ENCODE data around the gene NLRP6. TPM values are rescaled to one million over a fixed set of nuclear protein-coding genes. Genes with fewer than 3 reads are reported as not detected.

Gene NLRP6
- total and polyA plus RNA-seq, 8 donors, result 0.06 to 1.5 (median 0.17) TPM; not detected in 4

DNA sequence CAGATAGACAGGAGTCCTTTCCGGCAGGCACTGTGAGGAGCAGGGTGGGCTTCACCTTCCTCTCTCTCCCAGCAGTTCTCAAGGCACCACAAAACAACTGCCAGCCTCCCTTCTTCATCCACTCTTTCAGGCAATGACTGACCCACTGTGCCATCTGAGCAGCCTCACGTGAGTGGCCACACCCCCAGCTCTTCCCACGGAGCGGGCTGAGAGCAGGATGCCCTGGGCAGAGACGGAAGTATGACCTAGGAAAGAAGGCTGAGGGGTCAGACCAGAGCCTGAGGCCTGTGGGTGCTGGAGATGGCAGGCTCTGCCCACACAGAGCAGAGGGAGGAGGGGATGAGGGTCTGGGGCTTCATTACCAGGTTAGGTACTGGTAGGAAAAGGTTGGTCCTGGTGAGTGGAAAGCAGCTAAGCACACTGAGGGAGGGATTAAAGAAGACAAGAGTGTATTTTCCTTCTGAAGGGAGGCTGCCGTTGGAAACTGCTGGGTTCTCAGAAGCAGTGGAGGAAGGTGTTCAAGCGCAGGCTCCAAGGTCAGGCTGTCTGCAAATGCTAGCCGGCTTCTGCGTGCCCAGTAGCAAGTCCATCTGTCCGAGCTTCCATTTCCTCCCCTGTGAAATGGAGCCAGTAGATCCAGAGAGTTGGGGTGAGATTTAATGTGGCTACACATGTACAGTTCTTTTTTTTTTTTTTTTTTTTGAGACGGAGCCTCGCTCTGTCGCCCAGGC, 4.6 kb downstream of the NLRP6 start:
- Histone ChIP-seq H3K27me3 (peaks cover 50 to 85% of the 10 kb centered on the region in 2 donors), H3K4me1 (peaks cover 10 to 45% of the 10 kb centered on the region in 2 donors), H3K9me3 (no peaks in the 10 kb centered on the region), H3K36me3 (no peaks in the 10 kb centered on the region), H3K4me3 (no peak overlapping the region), H3K27ac (no peak overlapping the region)
- peak in 1 of 4 donors; percentile 24 for DNase-seq
- TF ChIP-seq, protein P1, sequence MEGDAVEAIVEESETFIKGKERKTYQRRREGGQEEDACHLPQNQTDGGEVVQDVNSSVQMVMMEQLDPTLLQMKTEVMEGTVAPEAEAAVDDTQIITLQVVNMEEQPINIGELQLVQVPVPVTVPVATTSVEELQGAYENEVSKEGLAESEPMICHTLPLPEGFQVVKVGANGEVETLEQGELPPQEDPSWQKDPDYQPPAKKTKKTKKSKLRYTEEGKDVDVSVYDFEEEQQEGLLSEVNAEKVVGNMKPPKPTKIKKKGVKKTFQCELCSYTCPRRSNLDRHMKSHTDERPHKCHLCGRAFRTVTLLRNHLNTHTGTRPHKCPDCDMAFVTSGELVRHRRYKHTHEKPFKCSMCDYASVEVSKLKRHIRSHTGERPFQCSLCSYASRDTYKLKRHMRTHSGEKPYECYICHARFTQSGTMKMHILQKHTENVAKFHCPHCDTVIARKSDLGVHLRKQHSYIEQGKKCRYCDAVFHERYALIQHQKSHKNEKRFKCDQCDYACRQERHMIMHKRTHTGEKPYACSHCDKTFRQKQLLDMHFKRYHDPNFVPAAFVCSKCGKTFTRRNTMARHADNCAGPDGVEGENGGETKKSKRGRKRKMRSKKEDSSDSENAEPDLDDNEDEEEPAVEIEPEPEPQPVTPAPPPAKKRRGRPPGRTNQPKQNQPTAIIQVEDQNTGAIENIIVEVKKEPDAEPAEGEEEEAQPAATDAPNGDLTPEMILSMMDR (IDR thresholded peaks at IDR 0.05), result no peak
- intact Hi-C loops (cut with DNase I), result no loop called here
- ATAC-seq, result no peak

DNA sequence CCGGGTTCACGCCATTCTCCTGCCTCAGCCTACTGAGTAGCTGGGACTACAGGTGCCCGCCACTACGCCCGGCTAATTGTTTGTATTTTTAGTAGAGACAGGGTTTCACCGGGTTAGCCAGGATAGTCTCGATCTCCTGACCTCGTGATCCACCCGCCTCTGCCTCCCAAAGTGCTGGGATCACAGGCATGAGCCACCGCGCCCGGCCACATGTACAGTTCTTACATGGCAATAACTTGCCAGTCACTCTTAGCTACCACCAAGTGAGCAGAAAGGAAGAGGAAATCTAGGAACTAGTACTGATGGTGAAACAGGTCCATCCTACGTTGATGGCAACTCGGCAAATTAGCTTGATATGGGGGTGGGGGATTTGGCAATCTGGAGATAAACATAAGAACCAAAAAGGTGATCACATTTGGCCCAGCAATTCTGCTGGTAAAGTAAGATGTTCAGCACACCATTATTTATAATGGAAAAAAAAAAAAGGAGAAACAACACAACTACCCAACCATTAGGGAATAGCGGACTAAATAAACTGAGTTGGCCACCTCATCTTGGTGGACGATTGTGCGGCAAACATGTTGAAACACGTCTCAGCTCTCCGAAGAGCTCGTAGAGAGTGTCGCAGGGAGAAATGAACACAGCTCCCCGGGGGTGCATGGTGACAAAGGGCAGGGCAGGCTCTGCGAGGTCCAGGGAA, 5.3 kb downstream of the NLRP6 start:
- intact Hi-C loops (cut with DNase I), result no loop called here
- Histone ChIP-seq H3K9me3 (no peaks in the 10 kb centered on the region), H3K4me3 (no peak overlapping the region), H3K4me1 (peaks cover 10 to 45% of the 10 kb centered on the region in 2 donors), H3K27me3 (peaks cover 45 to 83% of the 10 kb centered on the region in 2 donors), H3K27ac (no peak overlapping the region), H3K36me3 (no peaks in the 10 kb centered on the region)
- TF ChIP-seq, protein P1 (IDR thresholded peaks at IDR 0.05), result no peak
- peak in 1 of 4 donors; percentile 55 for DNase-seq
- no peak for ATAC-seq

DNA sequence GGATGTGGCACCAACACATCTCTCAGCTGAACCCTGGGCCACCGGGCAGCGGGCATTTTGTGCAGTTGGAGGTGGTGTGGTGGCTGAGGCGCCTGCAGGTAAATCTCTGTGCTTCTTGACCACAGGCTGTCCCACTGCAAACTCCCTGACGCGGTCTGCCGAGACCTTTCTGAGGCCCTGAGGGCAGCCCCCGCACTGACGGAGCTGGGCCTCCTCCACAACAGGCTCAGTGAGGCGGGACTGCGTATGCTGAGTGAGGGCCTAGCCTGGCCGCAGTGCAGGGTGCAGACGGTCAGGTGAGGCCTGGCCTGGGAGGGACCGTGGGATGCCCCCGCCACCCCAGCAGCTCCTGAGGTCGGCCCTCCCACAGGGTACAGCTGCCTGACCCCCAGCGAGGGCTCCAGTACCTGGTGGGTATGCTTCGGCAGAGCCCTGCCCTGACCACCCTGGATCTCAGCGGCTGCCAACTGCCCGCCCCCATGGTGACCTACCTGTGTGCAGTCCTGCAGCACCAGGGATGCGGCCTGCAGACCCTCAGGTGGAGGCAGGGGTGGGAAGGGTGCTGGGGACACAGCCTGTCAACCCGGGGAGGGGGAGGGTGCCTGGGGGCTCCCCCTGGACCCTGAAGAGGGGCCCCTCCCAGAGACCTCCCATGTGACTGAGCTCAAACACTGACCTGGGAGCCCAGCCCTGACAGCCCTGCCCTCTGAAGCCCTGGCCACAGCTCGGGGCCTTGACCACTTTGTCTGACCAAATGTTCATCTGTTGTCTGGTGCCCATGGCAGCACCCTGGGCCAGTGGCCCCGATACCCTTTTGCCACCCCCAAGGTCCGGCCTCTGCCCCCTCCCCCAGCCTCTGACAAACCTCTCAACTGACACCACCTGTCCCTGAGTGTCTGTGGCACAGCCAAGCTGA, 6.2 kb downstream of the NLRP6 start:
- H3K9me3 ChIP-seq, result no peaks in the 10 kb centered on the region
- H3K27me3 ChIP-seq, result peaks cover 37 to 74% of the 10 kb centered on the region in 2 donors
- intact Hi-C loops (cut with DNase I), result no loop called here
- no peak overlapping the region for H3K4me3 ChIP-seq
- H3K27ac ChIP-seq, result no peak overlapping the region
- TF ChIP-seq, protein P1 (IDR thresholded peaks at IDR 0.05), result no peak
- peak in 2 of 4 donors; percentile 22 to 68 for DNase-seq
- H3K4me1 ChIP-seq, result peaks cover 10 to 37% of the 10 kb centered on the region in 2 donors
- H3K36me3 ChIP-seq, result no peaks in the 10 kb centered on the region
- no peak for ATAC-seq

DNA sequence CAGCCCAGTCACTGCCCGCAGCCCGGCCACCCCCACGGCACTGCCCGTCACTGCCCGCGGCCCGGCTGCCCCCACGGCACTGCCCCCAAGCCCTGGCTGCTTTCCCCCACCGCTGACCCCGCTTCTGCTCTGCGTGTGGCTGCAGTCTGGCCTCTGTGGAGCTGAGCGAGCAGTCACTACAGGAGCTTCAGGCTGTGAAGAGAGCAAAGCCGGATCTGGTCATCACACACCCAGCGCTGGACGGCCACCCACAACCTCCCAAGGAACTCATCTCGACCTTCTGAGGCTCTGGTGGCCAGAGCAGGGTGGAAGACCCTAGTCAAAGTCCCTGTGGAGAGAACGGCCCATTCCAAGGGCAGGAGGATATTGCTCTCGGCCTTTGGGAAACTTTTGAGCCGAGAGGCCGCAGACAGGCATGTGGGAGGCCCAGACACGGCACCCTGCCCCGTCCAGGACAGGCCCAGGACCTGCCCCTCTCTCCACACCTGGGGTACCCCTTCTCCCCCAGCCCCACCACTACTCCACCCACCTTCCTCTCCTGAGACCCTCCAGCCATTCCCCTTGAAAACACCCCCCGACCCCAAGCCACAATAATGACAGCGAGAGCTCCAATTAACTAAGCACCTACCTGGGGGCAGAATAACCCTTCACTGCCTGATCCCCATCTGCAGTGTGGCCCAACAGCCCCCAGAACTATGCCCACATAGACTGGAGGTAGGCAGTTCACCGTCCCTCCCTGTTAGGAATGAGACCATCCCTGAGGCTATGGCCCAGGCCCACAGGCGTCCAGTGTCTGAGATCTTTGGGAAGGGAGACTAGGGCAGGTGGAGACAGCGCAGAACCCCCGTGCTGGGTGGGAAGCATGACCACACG, 7.0 kb downstream of the NLRP6 start:
- Histone ChIP-seq H3K27me3 (peaks cover 28 to 66% of the 10 kb centered on the region in 2 donors), H3K27ac (no peak overlapping the region)
- intact Hi-C loops (cut with DNase I), result no loop called here

More for the DNA sequence above, 7.0 kb downstream of the NLRP6 start:
- H3K4me1 ChIP-seq, result peaks cover 5 to 37% of the 10 kb centered on the region in 2 donors
- ATAC-seq (no peak), DNase-seq (peak in 2 of 4 donors; percentile 24 to 35)
- H3K4me3 ChIP-seq, result no peak overlapping the region
- H3K9me3 ChIP-seq, result no peaks in the 10 kb centered on the region
- TF ChIP-seq, protein P1 (IDR thresholded peaks at IDR 0.05), result no peak
- H3K36me3 ChIP-seq, result no peaks in the 10 kb centered on the region

All from left lung (tissue), 10 donors.